ENCODE measurements around the gene MRPL53. TPM values are rescaled to one million over a fixed set of nuclear protein-coding genes. Genes with fewer than 3 reads are reported as not detected.
"Not testable (repeated sequence)": the region's sequence is repeated elsewhere in the genome, so short reads cannot be mapped to it uniquely, and the experiment has no call there.

Gene MRPL53
- total RNA-seq, 1 experiment from 2014 or later: 86.9 TPM

GRCh38 chr2:74461187-74462053, 11.1 kb downstream of the MRPL53 start:
- no peak overlapping the region for H3K4me2 ChIP-seq (ENCODE audit: low read length)

DNA sequence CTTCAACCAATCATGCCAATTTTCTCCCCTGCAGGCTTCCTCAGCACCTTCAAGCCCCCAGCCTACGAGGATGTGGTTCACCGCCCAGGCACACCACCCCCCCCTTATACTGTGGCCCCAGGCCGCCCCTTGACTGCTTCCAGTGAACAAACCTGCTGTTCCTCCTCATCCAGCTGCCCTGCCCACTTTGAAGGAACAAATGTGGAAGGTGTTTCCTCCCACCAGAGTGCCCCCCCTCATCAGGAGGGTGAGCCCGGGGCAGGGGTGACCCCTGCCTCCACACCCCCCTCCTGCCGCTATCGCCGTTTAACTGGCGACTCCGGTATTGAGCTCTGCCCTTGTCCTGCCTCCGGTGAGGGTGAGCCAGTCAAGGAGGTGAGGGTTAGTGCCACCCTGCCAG, 12.3 kb downstream of the MRPL53 start:
- H3K9ac ChIP-seq (ENCODE audit: low read length); BruUV-seq (replicated peaks); ATAC-seq: not testable (repeated sequence)

More at GRCh38 chr2:74461187-74462053, 11.1 kb downstream of the MRPL53 start:
- H3K9me2 ChIP-seq (replicated peaks; ENCODE audit: low read length): no peaks in the 10 kb centered on the region
- peaks cover 5% of the 10 kb centered on the region; the same call in 1 of the 2 replicates for H3K36me3 ChIP-seq (ENCODE audit: low read depth, low read length)
- intact Hi-C loops (cut with micrococcal nuclease): no loop called here
- H3K4me3 ChIP-seq (ENCODE audit: low read length): no peak overlapping the region
- H3F3A ChIP-seq (ENCODE audit: low read length, unreplicated experiment): no peaks in the 10 kb centered on the region
- H3K9ac ChIP-seq (ENCODE audit: low read length): no peak overlapping the region
- no peak for TF ChIP-seq EZH2 (IDR thresholded peaks at IDR 0.05; ENCODE audit: low read length, unreplicated experiment)
- TF ChIP-seq CTCF (conservative IDR thresholded peaks at IDR 0.05; ENCODE audit: low read depth, low read length): peak; percentile 36
- no peaks in the 10 kb centered on the region for H3K27me3 ChIP-seq (ENCODE audit: low read length)
- ATAC-seq: no peak
- peaks cover 18% of the 10 kb centered on the region for H3K4me1 ChIP-seq (ENCODE audit: insufficient read depth, low read length)
- no peak overlapping the region for H2AFZ ChIP-seq (ENCODE audit: low read length)
- ChIA-PET POLR2A (ENCODE audit: unreplicated experiment) (no interaction called here), CTCF (no interaction called here)
- no peak overlapping the region for H3K27ac ChIP-seq (ENCODE audit: low read length)
- DNase-seq: no peak
- no peaks in the 10 kb centered on the region for H4K20me1 ChIP-seq (ENCODE audit: low read length)
- BruUV-seq (replicated peaks): no TSS peak
- peaks cover 48% of the 10 kb centered on the region for H3K79me2 ChIP-seq (ENCODE audit: low read length)
- no peaks in the 10 kb centered on the region for H3K9me3 ChIP-seq (ENCODE audit: low read length)

GRCh38 chr2:74459503-74460118, 12.9 kb downstream of the MRPL53 start:
- peak overlapping the region; percentile 100 for H3K4me2 ChIP-seq (ENCODE audit: low read length)
- ATAC-seq; H4K20me1 ChIP-seq (ENCODE audit: low read length); BruUV-seq (replicated peaks); POLR2A ChIA-PET (ENCODE audit: unreplicated experiment); H3K9me3 ChIP-seq (ENCODE audit: low read length); CTCF ChIA-PET; DNase-seq; H3K9me2 ChIP-seq (replicated peaks; ENCODE audit: low read length); H3K27me3 ChIP-seq (ENCODE audit: low read length); H3K9ac ChIP-seq (ENCODE audit: low read length); H3K36me3 ChIP-seq (ENCODE audit: low read depth, low read length); H3K27ac ChIP-seq (ENCODE audit: low read length); H2AFZ ChIP-seq (ENCODE audit: low read length); H3F3A ChIP-seq (ENCODE audit: low read length, unreplicated experiment): not testable (repeated sequence)
- H3K79me2 ChIP-seq (ENCODE audit: low read length): peaks cover 47% of the 10 kb centered on the region
- intact Hi-C loops (cut with micrococcal nuclease): loop anchor here (5.0 kb wide), 1 partner anchor 262 kb away; the partner anchor contains the start of gene MTHFD2
- peaks cover 28% of the 10 kb centered on the region for H3K4me1 ChIP-seq (ENCODE audit: insufficient read depth, low read length)
- peak overlapping the region; percentile 100 for H3K4me3 ChIP-seq (ENCODE audit: low read length)

More for the DNA sequence above, 12.3 kb downstream of the MRPL53 start:
- Histone ChIP-seq H3K4me1 (ENCODE audit: insufficient read depth, low read length) (peaks cover 28% of the 10 kb centered on the region), H3K79me2 (ENCODE audit: low read length) (peaks cover 50% of the 10 kb centered on the region), H3K4me2 (ENCODE audit: low read length) (0 out of 2 replicates have a peak overlapping the region, but pooled peaks have one; percentile 100)
- H4K20me1 ChIP-seq (ENCODE audit: low read length); DNase-seq; H3K9me2 ChIP-seq (replicated peaks; ENCODE audit: low read length); H2AFZ ChIP-seq (ENCODE audit: low read length); H3K36me3 ChIP-seq (ENCODE audit: low read depth, low read length); CTCF ChIA-PET; H3F3A ChIP-seq (ENCODE audit: low read length, unreplicated experiment); H3K4me3 ChIP-seq (ENCODE audit: low read length); intact Hi-C loops (cut with micrococcal nuclease); H3K27ac ChIP-seq (ENCODE audit: low read length); H3K9me3 ChIP-seq (ENCODE audit: low read length); POLR2A ChIA-PET (ENCODE audit: unreplicated experiment); H3K27me3 ChIP-seq (ENCODE audit: low read length): not testable (repeated sequence)

All from PC-3 (cell line).